Transverse colon (tissue), 4 donors: ENCODE measurements around the gene RET.

Experiments used
- EP300 ChIP-seq: sonication (generic); formaldehyde crosslinking; IDR thresholded peaks from one replicate; pipeline ENCODE4 v1.6.1; 2017; ENCODE audit warnings: antibody characterized with exemption, low read depth
- POLR2AphosphoS5 ChIP-seq, 3 donors: sonication (generic); formaldehyde crosslinking; IDR thresholded peaks; one replicate each; pipeline ENCODE4 v1.6.1; 2016; ENCODE audit warnings: antibody characterized with exemption in 3 of 3
- TF ChIP-seq, protein P1 (sequence below), 5 experiments: fragments of 200-600 bp in 3 of 5; fragments of 450-650 bp in 2 of 5; sonication (generic) in 3 of 5; IDR thresholded peaks; 1 replicate in 2 of 5; 2 replicates in 3 of 5; pipeline ENCODE4 v1.5.1; 2016 to 2017; ENCODE audit warnings: antibody characterized with exemption in 5 of 5, inconsistent platforms in 3 of 5, mild to moderate bottlenecking in 2 of 5, moderate library complexity in 1 of 5

GRCh38 chr10:43090664-43091063, 13.8 kb downstream of the RET start:
- no peak for TF ChIP-seq EP300
- TF ChIP-seq, protein P1, sequence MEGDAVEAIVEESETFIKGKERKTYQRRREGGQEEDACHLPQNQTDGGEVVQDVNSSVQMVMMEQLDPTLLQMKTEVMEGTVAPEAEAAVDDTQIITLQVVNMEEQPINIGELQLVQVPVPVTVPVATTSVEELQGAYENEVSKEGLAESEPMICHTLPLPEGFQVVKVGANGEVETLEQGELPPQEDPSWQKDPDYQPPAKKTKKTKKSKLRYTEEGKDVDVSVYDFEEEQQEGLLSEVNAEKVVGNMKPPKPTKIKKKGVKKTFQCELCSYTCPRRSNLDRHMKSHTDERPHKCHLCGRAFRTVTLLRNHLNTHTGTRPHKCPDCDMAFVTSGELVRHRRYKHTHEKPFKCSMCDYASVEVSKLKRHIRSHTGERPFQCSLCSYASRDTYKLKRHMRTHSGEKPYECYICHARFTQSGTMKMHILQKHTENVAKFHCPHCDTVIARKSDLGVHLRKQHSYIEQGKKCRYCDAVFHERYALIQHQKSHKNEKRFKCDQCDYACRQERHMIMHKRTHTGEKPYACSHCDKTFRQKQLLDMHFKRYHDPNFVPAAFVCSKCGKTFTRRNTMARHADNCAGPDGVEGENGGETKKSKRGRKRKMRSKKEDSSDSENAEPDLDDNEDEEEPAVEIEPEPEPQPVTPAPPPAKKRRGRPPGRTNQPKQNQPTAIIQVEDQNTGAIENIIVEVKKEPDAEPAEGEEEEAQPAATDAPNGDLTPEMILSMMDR (IDR thresholded peaks at IDR 0.05) = no peak
- no peak for TF ChIP-seq POLR2AphosphoS5 (IDR thresholded peaks at IDR 0.05)
